GM21737 (cell line): Measurements from ENCODE around the gene CAD.
"Not testable (repeated sequence)": the region's sequence is repeated elsewhere in the genome, so short reads cannot be mapped to it uniquely, and the experiment has no call there.

Source experiments
- ATAC-seq: cut with Tn5 transposase; IDR thresholded peaks from one replicate; pipeline ENCODE4 v1.9.1; 2021; ENCODE audit warnings: mild to moderate bottlenecking, moderate library complexity; ENCODE audit not compliant: unreplicated experiment

CAD gene

GRCh38 chr2:27198068-27198467 lies 19.1 kb upstream of the CAD start:
- ATAC-seq, result not testable (repeated sequence)

DNA sequence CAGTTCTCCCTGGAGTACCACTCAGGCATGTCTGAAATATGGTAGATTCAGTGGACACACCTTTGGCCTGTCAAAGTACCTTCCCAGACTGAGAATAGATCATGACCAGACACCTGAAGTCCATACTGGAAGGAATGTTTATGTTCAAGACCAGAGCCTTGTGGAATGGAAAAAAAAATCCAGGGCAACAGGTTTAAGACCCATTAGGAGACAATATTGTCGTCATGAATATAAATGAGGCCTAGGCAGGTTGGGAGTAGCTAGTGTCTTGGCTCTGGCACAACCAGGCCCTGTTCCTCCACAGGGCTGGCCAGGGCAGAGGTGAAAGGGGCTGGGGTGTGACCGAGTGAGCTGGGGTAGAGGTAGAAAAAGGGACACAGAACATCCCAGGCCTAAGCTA lies 18.5 kb upstream of the CAD start:
- no peak for ATAC-seq

GRCh38 chr2:27199241-27199640 lies 17.9 kb upstream of the CAD start:
- no peak for ATAC-seq

GRCh38 chr2:27201675-27202074 lies 15.5 kb upstream of the CAD start:
- ATAC-seq, result no peak

DNA sequence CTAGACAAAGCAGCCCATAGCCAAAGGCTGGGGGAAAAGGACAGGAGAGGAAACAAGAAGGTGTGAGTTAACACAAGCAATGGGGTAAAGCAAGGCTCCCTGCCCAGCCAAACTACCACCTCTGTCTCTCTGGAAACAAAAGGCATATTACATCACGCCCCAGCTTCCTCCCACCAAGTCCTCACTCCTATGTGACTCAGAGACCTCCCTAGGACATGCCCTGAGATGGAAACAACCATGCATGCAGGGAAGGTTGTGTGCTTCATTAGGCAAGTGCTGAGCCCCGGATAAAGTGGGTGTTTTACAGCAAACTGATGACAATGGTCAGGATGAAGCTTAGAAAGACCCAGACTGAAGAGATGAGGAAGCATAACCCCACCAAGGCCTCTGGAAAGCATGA lies 14.3 kb upstream of the CAD start:
- ATAC-seq, result no peak

DNA sequence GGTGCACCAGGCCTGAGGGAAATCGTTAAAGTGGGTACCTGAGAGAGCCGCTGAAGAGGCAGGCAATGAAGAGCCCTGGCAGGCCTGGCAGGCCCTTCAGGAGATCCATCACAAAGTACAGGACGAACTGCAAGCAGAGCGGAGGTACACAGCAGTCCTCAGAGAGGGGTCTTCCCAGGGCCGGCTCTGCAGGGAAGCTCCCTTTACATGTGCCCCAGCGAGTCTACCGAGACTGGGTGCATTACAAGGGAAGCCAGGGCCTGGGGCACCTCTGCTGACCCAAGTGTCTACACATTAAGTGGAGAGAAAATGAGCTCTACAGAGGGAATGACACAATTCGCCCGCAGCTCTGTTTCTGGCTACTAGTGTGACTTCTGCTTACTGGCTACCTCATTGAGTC lies 13.4 kb upstream of the CAD start:
- ATAC-seq, result no peak

DNA sequence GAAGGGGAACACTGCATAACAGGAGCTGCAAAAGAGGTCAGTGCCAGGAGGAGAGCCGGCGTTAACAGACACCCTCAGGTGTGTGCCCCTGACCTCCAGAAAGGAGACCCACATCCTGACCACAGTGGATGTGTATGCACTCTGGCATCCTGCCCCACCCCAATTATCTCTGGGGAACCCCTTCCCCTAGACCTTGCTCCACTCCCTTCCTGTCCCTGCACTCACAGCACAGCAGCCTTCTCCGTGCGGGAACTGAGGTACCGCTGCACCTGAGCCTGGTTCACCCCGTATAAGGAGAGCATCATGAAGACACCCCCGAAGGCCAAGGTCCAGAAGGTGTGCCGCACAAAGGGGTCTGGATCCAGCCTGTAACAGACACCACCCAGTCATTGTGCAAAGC lies 12.6 kb upstream of the CAD start:
- ATAC-seq, result no peak

DNA sequence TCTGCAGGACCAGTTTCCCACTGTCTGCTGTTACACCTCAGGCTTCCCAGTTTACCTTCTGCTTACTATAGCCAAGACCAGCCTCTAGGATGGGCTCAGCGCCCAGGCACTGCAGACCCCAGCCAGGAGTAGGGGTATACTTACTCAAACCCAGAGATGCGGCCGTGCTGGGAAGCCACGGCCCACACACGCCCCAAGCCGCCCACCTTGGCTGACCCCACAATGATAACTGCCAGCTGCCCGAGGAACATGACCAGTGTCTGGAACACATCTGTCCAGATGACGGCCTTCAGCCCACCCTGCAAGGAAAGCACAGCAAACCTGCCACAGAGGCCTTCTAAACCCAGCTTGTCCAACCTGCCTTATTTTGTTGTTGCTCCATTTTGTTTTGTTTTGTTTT lies 12.0 kb upstream of the CAD start:
- no peak for ATAC-seq

DNA sequence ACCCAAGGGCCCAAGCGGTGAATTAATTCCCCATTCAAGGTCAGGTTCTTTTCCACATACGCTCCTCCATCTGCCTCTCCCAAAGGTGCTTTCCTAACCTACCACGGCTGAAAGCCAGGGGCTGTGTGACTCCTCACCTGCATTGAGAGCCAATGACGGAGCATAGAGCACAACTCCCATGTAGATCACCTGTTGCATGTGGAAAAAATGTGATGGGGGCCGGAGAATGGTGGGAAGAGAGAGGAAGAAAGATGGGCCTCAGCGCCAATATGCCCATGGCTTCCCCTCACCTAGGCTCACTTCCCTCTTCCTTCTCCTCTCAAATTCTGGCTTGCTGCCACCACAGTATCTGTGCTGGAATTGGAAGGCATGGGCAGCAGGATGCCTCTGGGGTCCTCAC lies 10.8 kb upstream of the CAD start:
- no peak for ATAC-seq

DNA sequence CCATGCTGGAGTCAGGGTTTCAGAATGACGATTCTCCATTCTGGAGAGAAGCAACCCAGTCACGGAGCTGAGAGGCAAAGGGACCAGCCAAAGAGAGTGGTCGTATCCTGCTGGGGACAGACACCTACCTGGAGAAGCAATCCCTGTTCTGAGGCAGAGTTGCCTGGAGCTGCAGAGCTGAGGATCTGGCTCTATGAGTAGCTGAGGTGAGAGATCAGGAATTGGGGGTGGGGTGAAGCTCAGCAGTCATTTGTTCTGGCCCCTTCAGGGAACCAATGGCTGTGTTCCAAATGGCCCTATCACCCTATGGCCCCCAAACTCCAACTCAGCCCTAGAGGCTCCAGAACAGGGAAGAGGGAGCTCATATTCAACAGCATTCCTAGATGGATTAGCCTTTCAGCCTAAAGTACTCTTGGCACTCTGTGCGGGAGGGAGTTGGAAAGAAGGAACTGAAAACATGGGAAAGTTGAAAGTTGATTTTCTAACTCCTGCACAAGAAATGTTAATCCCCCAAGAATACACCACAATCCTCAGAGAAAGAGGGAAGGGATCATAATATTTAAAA lies 8.6 kb upstream of the CAD start:
- ATAC-seq, result no peak

DNA sequence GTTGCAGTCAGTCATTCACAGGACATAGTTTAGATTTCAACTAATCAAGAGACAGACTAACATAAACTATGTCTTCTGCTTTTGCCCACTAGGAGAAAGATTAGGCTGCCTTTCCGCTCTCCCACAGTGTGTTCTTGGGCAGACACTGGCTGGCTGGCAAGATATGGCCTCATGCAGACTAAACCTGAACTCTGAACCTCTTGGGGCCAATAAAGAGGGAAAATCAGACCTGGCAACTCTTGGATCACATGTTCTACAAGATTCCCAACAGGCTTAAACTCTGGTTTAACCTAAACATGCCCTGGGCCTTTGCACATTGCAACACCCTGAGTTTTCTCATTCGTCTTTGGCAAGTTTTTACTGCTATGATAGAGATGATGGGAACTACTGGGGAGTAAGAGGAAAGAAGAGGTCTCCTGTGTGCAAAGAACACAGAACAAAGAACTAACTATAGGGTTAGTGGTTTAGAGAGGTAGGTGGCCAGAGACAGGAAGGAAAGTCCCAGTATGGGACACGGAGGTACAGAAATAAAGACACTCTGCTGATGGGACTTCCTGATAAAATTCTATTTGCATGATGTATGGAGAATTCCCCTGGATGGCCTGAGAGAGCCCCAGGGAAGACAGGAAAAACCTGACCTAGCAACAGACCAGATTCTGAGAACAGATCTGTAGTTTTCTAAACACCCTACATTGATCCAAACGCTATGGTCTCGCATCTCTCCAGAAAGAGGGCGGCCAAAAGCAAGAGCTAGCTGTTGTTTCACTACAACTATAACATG lies 7.4 kb upstream of the CAD start:
- no peak for ATAC-seq

- no peak for ATAC-seq
Observed at GRCh38 chr2:27211241-27211942, 5.8 kb upstream of the CAD start.

DNA sequence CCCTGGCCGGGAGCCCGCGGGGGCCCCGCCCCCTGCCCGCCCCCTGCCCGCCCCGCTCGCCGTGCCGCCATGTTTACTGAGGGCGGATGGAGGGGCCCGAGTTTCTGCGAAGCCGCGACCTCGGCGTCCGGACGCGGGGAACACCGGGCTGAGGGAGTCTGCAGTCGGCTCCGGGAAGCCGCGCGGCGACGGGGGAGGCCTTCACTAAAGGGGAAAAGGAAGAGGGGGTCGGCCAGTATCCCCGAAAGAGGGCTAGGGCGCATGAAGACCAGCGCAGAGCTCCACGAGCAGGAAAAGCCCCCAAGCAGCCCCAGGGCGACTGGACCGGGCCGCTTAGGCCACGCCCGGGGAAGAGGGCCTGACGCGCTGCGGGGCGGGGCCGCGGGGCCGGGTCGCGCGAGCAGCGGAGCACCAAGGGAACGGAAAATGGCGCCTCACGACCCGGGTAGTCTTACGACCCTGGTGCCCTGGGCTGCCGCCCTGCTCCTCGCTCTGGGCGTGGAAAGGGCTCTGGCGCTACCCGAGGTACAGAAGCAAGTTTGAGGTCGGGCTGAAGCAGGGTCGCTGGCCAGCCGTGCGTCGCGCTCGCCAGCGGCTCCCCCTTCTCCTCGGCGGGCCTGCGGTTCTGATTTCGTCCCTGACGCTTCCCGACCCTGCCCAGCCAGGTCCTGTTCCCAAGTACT lies 5.1 kb upstream of the CAD start, which contains the start of the genes ATRAID and SLC5A6:
TSS of gene ATRAID (plus strand) at position 99 of the 683 bp plus-strand sequence. CDS start at position 427, 328 bp downstream.
TSS of gene SLC5A6 (minus strand) at position 326 of the 683 bp plus-strand sequence. CDS start 4,618 bp downstream, outside the sequence.
- ATAC-seq, result peak; percentile 80

DNA sequence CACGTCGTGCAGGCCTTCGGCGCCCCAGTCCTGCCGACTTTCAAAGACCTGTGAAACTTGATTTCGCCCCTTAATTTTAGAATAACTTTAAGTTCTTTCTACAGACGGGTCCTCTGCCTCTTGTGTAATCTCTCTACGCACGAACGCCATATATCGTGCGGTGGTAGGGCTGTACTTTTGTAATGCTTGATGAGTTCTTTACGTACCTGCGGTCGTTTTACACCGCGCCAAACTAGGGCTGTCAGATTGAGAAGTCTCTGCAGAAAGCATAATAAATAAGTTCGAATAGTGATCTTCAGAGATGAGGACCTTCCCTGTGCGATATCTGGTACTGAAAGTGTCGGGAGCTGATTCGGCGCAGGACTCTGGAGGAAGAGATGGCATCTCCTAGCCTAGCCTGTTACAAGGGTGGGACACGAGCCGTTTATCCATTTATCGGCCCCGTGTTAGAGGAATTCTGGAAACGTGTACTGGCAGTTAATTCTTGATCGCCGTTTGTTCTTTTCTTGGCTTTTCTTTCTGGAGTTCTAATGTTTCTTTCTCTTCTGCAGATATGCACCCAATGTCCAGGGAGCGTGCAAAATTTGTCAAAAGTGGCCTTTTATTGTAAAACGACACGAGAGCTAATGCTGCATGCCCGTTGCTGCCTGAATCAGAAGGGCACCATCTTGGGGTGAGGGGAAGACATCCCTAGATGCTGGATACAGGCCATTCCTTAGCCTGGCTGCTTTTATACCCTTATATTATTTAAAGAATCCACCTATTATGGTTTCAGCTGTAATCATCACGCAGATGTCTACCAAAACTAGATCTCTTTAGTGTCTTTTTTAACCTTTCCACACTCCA lies 4.3 kb upstream of the CAD start:
- peak; percentile 5 for ATAC-seq

DNA sequence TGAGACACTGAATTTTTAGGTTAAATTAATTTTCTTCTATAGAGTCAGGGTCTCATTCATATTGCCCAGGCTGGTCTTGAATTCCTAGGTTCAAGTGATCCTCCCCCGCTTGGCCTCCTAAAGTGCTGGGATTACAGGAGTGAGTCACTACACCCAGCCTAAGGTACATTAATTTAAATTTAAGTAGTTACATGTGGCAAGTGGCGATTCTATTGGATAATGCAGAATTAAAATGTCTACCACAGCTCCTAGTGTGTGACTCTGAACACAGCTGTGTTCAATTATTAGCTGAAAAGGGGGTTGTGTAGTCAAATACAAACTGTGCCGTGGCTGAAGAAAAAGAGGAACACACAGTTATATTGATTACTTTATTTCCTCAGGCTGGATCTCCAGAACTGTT lies 2.2 kb upstream of the CAD start:
- ATAC-seq, result no peak

DNA sequence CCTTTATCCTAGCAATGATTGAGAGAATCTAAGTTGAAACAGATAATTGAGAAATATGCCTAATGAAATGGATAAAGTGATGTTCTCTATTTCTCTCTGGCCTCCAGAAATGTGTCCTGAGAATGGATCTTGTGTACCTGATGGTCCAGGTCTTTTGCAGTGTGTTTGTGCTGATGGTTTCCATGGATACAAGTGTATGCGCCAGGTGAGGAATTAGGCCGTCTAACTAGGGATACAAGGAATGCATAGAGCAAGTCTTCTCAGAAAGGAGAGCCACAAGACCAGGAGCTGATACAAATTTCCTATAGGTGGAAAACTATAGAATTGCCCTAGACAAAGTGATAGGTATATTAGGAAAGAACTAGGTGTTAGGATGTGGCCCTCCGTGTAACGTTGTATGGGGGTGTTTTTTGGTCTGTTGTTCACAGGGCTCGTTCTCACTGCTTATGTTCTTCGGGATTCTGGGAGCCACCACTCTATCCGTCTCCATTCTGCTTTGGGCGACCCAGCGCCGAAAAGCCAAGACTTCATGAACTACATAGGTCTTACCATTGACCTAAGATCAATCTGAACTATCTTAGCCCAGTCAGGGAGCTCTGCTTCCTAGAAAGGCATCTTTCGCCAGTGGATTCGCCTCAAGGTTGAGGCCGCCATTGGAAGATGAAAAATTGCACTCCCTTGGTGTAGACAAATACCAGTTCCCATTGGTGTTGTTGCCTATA lies 592 bp upstream of the CAD start:
- ATAC-seq, result no peak

GRCh38 chr2:27218614-27219013 lies 1.4 kb downstream of the CAD start:
- ATAC-seq, result no peak

GRCh38 chr2:27219091-27219490 lies 1.9 kb downstream of the CAD start:
- no peak for ATAC-seq

DNA sequence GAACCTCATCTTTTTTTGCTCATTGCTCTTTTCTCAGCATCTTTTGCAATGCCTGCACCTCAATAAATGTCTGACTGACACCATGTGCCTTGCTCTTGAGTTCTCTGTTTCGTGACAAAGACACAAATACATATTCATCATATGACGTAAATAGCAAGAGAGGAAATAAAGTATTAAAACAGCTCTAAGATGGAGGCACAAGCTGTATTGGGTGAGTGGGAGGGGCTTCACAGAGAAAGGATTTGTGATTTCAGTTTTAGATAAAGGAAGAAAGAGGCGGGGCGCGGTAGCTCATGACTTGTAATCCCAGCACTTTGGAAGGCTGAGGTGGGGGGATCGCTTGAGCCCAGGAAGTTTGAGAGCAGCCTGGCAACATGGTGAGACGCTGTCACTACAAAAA lies 2.9 kb downstream of the CAD start:
- no peak for ATAC-seq

GRCh38 chr2:27221166-27221565 lies 4.0 kb downstream of the CAD start:
- ATAC-seq, result no peak
